Measurements from ENCODE around the gene TNS1. TPM values are rescaled to one million over a fixed set of nuclear protein-coding genes. Genes with fewer than 3 reads are reported as not detected.

TNS1 gene
- total RNA-seq, 1 experiment from 2014 or later = 3.4 TPM

DNA sequence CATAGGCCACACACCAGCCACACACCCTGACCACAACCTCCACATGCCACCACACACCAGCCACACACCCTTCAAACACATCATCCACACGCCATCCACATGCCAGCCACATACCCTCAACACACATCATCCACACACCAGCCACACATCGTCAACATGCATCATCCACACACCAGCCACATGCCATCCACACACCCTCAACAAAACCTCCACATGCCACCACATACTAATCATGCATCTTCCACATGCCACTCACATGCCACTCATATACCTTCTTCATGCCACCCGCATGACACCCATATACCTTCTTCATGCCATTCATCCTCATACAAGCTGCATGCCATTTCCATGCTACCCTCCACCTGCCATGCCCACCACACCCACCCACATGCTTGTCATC lies 12.4 kb downstream of the TNS1 start:
- Histone ChIP-seq H3K18ac (ENCODE audit: insufficient read length, low read depth, low read length) (no peak overlapping the region), H3K4ac (ENCODE audit: low read depth, low read length) (no peak overlapping the region), H3K14ac (ENCODE audit: insufficient read depth, low read length) (no peak overlapping the region; the same call in 1 of the 2 replicates), H3K4me2 (ENCODE audit: insufficient read depth, insufficient read length, low read length) (no peak overlapping the region), H2BK120ac (ENCODE audit: low read depth, low read length, poor library complexity, severe bottlenecking) (no peak overlapping the region), H3K23me2 (ENCODE audit: insufficient read length, low read depth, low read length, poor library complexity, severe bottlenecking) (no peaks in the 10 kb centered on the region), H4K5ac (ENCODE audit: insufficient read length, low read depth, low read length) (no peak overlapping the region), H2BK5ac (ENCODE audit: insufficient read length, low read length) (no peak overlapping the region), H4K91ac (ENCODE audit: insufficient read length, low read depth, low read length) (no peak overlapping the region), H2BK12ac (ENCODE audit: insufficient read length, low read depth, low read length) (no peak overlapping the region), H3K9me3 (ENCODE audit: control insufficient read depth, low read depth, low read length) (no peaks in the 10 kb centered on the region), H2BK15ac (ENCODE audit: low read depth, low read length) (no peak overlapping the region), H2AFZ (ENCODE audit: low read length) (no peak overlapping the region), H3K23ac (ENCODE audit: insufficient read length, low read depth, low read length) (no peak overlapping the region), H4K8ac (replicated peaks; ENCODE audit: insufficient read length, low read depth, low read length) (no peak overlapping the region), H3K56ac (ENCODE audit: insufficient read length, low read depth, low read length) (no peak overlapping the region), H3K27ac (ENCODE audit: insufficient read length, low read depth, low read length) (no peak overlapping the region), H3K4me1 (ENCODE audit: insufficient read depth, low read length) (no peaks in the 10 kb centered on the region), H3K27me3 (ENCODE audit: insufficient read depth, low read length) (no peaks in the 10 kb centered on the region), H3K79me2 (ENCODE audit: insufficient read depth, low read length) (no peaks in the 10 kb centered on the region), H3T11ph (ENCODE audit: low read length) (no peak overlapping the region), H4K20me1 (ENCODE audit: control insufficient read depth, insufficient read depth, insufficient read length) (no peaks in the 10 kb centered on the region), H3K9ac (ENCODE audit: extremely low read depth, insufficient read length, low read length) (no peak overlapping the region), H2AK5ac (ENCODE audit: insufficient read length, low read length) (no peak overlapping the region), H2BK20ac (ENCODE audit: low read depth, low read length, poor library complexity, severe bottlenecking) (no peak overlapping the region), H3K79me1 (ENCODE audit: insufficient read depth, low read depth, low read length, poor library complexity, severe bottlenecking) (no peaks in the 10 kb centered on the region)
- no CpG with 5 or more reads among the region's 3 CpGs for WGBS (ENCODE audit: extremely low coverage, insufficient read length, low lambda C conversion rate)
- Mint-ChIP-seq H3K36me3 (ENCODE audit: insufficient read depth in 1 of 3, low read depth in 3 of 3) (no peaks in the 10 kb centered on the region), H3K9me3 (no peaks in the 10 kb centered on the region), H3K4me3 (no peak overlapping the region), H3K4me1 (peaks cover 16 to 23% of the 10 kb centered on the region in 2 experiments), H3K27ac (no peak overlapping the region), H3K27me3 (ENCODE audit: low read depth) (peaks cover 13% of the 10 kb centered on the region)
- no peak for DNase-seq
- no peak for TF ChIP-seq CTCF (conservative IDR thresholded peaks at IDR 0.05)
